Activated CD4-positive, alpha-beta memory T cell treated with anti-CD3 and anti-CD28 coated beads for 36 hours (primary cell): Measurements from ENCODE around the gene CALHM6. TPM values are rescaled to one million over a fixed set of nuclear protein-coding genes. Genes with fewer than 3 reads are reported as not detected.
"Not testable (repeated sequence)": the region's sequence is repeated elsewhere in the genome, so short reads cannot be mapped to it uniquely, and the experiment has no call there.

Source experiments
- CTCF ChIA-PET: fragments of 350-600 bp; sonication (Branson Sonifier 250); formaldehyde crosslinking; loops from one replicate; lab custom pipeline; 2021; ENCODE audit warnings: antibody characterized with exemption, inconsistent platforms; lab: Charles Lee
- POLR2A ChIA-PET: fragments of 350-600 bp; sonication (Branson Sonifier 250); formaldehyde crosslinking; loops from one replicate; lab custom pipeline; 2021; ENCODE audit warnings: antibody characterized with exemption; lab: Charles Lee
- DNase-seq: peaks from one replicate; pipeline ENCODE4 v3.0.0-alpha.2; 2020
- H3K27ac Mint-ChIP-seq: one replicate; pipeline ENCODE4 v1.8.0; 2021; ENCODE audit warnings: mixed read lengths
- H3K27me3 Mint-ChIP-seq: one replicate; pipeline ENCODE4 v1.8.0; 2021; ENCODE audit warnings: mixed read lengths
- H3K36me3 Mint-ChIP-seq: one replicate; pipeline ENCODE4 v1.8.0; 2021; ENCODE audit warnings: mixed read lengths
- H3K4me1 Mint-ChIP-seq: one replicate; pipeline ENCODE4 v1.8.0; 2021; ENCODE audit warnings: low read depth, mixed read lengths
- H3K4me3 Mint-ChIP-seq: one replicate; pipeline ENCODE4 v1.8.0; 2021; ENCODE audit warnings: mild to moderate bottlenecking, mixed read lengths
- H3K9me3 Mint-ChIP-seq: one replicate; pipeline ENCODE4 v1.8.0; 2021; ENCODE audit warnings: mixed read lengths
- intact Hi-C: fragments of 100-400 bp; cut with micrococcal nuclease; formaldehyde crosslinking; loops from one replicate; pipeline ENCODE4 v1.15.1; 2023
- total RNA-seq, 2 experiments: library from RNA; stranded (reverse); gene quantifications; one replicate each; pipeline ENCODE4 v1.2.3, GENCODE V29; 2021

CALHM6 gene
- total RNA-seq, 2 experiments from 2014 or later = 3.4 to 4.4 TPM

GRCh38 chr6:116485559-116486184 is 24.5 kb downstream of the CALHM6 start:
- H3K27me3 Mint-ChIP-seq = peaks cover 27% of the 10 kb centered on the region
- H3K4me1 Mint-ChIP-seq = no peaks in the 10 kb centered on the region
- DNase-seq = no peak
- ChIA-PET POLR2A (no interaction called here), CTCF (no interaction called here)
- intact Hi-C loops = no loop called here
- no peaks in the 10 kb centered on the region for H3K36me3 Mint-ChIP-seq
- no peak overlapping the region for H3K4me3 Mint-ChIP-seq
- H3K9me3 Mint-ChIP-seq = no peaks in the 10 kb centered on the region
- H3K27ac Mint-ChIP-seq = no peak overlapping the region

DNA sequence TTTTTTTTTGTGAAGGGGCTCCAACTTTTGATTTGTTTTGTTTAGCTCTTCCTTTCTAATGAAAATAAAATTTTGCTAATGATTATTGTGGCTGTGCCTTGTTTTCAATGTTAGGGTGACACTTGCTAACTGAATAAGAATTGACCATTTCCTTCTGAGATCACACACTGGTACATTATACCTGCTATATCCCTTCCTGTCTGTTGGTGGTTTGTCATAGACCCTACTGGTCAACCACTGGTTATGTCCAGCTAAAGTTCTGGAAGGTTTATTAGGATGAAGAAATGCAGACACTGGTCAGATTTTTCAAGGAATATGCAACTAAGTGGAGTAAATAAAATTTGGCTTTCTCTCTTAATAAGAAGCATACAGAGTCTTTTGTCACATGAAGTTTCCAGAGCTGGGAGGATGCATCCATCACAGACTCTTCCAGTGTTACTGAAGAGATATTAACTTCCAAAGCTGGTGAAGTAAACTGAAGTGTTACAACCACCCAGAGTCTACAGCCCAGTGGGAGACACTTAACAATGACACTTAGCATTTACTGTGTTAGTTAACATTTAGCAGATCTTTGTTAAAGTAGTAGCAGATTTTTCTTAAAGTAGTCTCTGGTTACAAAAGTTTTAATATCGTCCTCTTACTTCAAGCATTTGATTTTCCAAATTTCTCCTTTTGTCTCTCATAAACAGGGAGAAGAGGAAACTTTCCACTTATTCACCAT is 30.6 kb downstream of the CALHM6 start:
- no peak for DNase-seq
- H3K36me3 Mint-ChIP-seq = no peaks in the 10 kb centered on the region

GRCh38 chr6:116492331-116493067 is 31.3 kb downstream of the CALHM6 start:
- POLR2A ChIA-PET = no interaction called here
- CTCF ChIA-PET = no interaction called here
- DNase-seq = no peak
- no peaks in the 10 kb centered on the region for H3K36me3 Mint-ChIP-seq
- no peaks in the 10 kb centered on the region for H3K9me3 Mint-ChIP-seq
- H3K4me1 Mint-ChIP-seq = no peaks in the 10 kb centered on the region
- H3K27me3 Mint-ChIP-seq = peaks cover 16% of the 10 kb centered on the region
- H3K27ac Mint-ChIP-seq = no peak overlapping the region
- intact Hi-C loops = no loop called here
- H3K4me3 Mint-ChIP-seq = no peak overlapping the region

More for the DNA sequence above, 30.6 kb downstream of the CALHM6 start:
- ChIA-PET POLR2A (no interaction called here), CTCF (no interaction called here)
- no peaks in the 10 kb centered on the region for H3K9me3 Mint-ChIP-seq
- no peak overlapping the region for H3K27ac Mint-ChIP-seq
- no peaks in the 10 kb centered on the region for H3K4me1 Mint-ChIP-seq
- H3K4me3 Mint-ChIP-seq = no peak overlapping the region
- intact Hi-C loops = no loop called here
- H3K27me3 Mint-ChIP-seq = peaks cover 18% of the 10 kb centered on the region

DNA sequence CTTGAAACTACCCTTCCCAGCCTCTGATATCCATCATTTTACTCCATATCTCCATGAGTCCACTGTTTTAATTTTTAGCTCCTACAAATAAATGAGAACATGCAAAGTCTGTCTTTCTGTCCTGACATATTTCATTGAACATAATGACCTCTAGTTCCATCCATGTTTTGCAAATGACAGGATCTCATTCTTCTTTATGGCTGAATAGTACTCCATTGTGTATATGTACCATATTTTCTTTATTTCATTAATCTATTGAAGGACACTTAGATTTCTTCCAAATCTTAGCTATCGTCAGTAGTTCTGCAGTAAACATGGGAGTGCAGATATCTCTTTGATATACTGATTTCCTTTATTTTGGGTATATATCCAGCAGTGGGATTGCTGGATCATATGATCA is 34.0 kb downstream of the CALHM6 start:
- peaks cover 15% of the 10 kb centered on the region for H3K27me3 Mint-ChIP-seq
- H3K27ac Mint-ChIP-seq, H3K36me3 Mint-ChIP-seq, DNase-seq, H3K4me1 Mint-ChIP-seq, POLR2A ChIA-PET, H3K4me3 Mint-ChIP-seq, intact Hi-C loops, CTCF ChIA-PET, H3K9me3 Mint-ChIP-seq: not testable (repeated sequence)

GRCh38 chr6:116497113-116497676 is 36.0 kb downstream of the CALHM6 start:
- peaks cover 20% of the 10 kb centered on the region for H3K27me3 Mint-ChIP-seq
- ChIA-PET POLR2A (no interaction called here), CTCF (interaction anchor here (0.6 to 3.1 kb wide), 3 partner anchors 37 to 229 kb away, joined by 3 to 11 read pairs (median 6); no protein-coding TSS in a partner anchor)
- no peak overlapping the region for H3K27ac Mint-ChIP-seq
- no peak for DNase-seq
- H3K36me3 Mint-ChIP-seq = no peaks in the 10 kb centered on the region
- H3K4me3 Mint-ChIP-seq = no peak overlapping the region
- no peaks in the 10 kb centered on the region for H3K9me3 Mint-ChIP-seq
- peaks cover 2% of the 10 kb centered on the region for H3K4me1 Mint-ChIP-seq
- intact Hi-C loops = no loop called here

DNA sequence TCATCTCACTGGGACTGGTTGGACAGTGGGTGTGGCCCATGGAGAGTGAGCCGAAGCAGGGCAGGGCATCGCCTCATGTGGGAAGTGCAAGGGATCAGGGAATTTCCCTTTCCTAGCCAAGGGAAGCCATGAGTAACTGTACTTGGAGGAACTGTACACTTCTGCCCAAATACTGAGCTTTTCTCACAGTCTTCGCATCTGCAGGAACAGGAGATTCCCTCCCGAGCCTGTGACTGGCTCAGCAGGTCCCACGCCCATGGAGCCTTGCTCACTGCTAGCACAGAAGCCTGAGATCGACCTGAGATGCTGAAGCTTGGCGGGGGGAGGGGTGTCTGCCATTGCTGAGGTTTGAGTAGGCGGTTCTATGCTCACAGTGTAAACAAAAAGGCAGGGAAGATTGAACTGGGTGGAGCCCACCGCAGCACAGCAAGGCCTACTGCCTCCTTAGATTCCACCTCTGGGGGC is 39.8 kb downstream of the CALHM6 start:
- DNase-seq = no peak
- CTCF ChIA-PET = interaction anchor here (1.1 kb wide), 1 partner anchor 14 kb away, joined by 3 read pairs; no protein-coding TSS in a partner anchor
- intact Hi-C loops = no loop called here
- no peaks in the 10 kb centered on the region for H3K9me3 Mint-ChIP-seq
- H3K4me1 Mint-ChIP-seq = peaks cover 2% of the 10 kb centered on the region
- peaks cover 36% of the 10 kb centered on the region for H3K27me3 Mint-ChIP-seq
- H3K36me3 Mint-ChIP-seq = no peaks in the 10 kb centered on the region
- H3K4me3 Mint-ChIP-seq = no peak overlapping the region
- H3K27ac Mint-ChIP-seq = no peak overlapping the region
- POLR2A ChIA-PET = no interaction called here

- peaks cover 22% of the 10 kb centered on the region for H3K27me3 Mint-ChIP-seq
- H3K27ac Mint-ChIP-seq = no peak overlapping the region
- no peaks in the 10 kb centered on the region for H3K4me1 Mint-ChIP-seq
- no peak overlapping the region for H3K4me3 Mint-ChIP-seq
- CTCF ChIA-PET = interaction anchor here (0.5 kb wide), 1 partner anchor 31 kb away, joined by 4 read pairs; no protein-coding TSS in a partner anchor
- POLR2A ChIA-PET = no interaction called here
- intact Hi-C loops = no loop called here
- no peak for DNase-seq
- peaks cover 11% of the 10 kb centered on the region for H3K9me3 Mint-ChIP-seq
- no peaks in the 10 kb centered on the region for H3K36me3 Mint-ChIP-seq
Measured at GRCh38 chr6:116507324-116507723, 46.1 kb downstream of the CALHM6 start.

DNA sequence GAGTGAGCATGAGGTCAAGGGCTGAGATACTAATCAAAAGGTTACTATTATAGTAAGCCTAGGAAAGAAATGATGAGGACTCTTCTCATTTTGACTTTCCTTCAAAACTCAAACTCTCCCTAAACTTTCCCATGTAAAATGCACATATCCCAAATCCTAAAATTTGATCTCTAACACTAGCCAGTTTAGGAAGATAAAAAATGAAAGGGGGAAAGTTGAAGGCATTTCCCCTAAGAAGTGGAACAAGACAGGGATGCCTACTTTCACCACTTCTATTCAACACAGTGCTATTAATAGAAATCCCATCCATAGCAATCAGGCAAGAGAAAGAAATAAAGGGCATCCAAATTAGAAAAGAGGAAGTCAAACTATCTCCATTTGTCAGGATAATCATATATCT is 47.4 kb downstream of the CALHM6 start:
- no peak for DNase-seq
- H3K27me3 Mint-ChIP-seq = peaks cover 11% of the 10 kb centered on the region
- intact Hi-C loops = no loop called here
- no peaks in the 10 kb centered on the region for H3K4me1 Mint-ChIP-seq
- no peak overlapping the region for H3K27ac Mint-ChIP-seq
- ChIA-PET CTCF (no interaction called here), POLR2A (interaction anchor here (0.7 kb wide), 1 partner anchor 63 kb away, joined by 3 read pairs; no protein-coding TSS in a partner anchor)
- no peak overlapping the region for H3K4me3 Mint-ChIP-seq
- H3K9me3 Mint-ChIP-seq = peaks cover 11% of the 10 kb centered on the region
- no peaks in the 10 kb centered on the region for H3K36me3 Mint-ChIP-seq

GRCh38 chr6:116511424-116512110 is 50.4 kb downstream of the CALHM6 start, which contains the start of gene CALHM5:
Gene CALHM5 (plus strand): TSS chr6:116511639. CDS start chr6:116511697, 58 bp downstream.
- no peak within 1 kb of the TSS for H3K27ac Mint-ChIP-seq
- no peaks in the 10 kb centered on the region for H3K4me1 Mint-ChIP-seq
- H3K36me3 Mint-ChIP-seq = no peaks in the 10 kb centered on the region
- ChIA-PET POLR2A (no interaction called here), CTCF (interaction anchor here (1.9 kb wide), 1 partner anchor 224 kb away, joined by 8 read pairs; no protein-coding TSS in a partner anchor)
- intact Hi-C loops = no loop called here
- no peak for DNase-seq
- no peak within 1 kb of the TSS for H3K4me3 Mint-ChIP-seq
- H3K9me3 Mint-ChIP-seq = peaks cover 11% of the 10 kb centered on the region
- peaks cover 2% of the 10 kb centered on the region for H3K27me3 Mint-ChIP-seq

DNA sequence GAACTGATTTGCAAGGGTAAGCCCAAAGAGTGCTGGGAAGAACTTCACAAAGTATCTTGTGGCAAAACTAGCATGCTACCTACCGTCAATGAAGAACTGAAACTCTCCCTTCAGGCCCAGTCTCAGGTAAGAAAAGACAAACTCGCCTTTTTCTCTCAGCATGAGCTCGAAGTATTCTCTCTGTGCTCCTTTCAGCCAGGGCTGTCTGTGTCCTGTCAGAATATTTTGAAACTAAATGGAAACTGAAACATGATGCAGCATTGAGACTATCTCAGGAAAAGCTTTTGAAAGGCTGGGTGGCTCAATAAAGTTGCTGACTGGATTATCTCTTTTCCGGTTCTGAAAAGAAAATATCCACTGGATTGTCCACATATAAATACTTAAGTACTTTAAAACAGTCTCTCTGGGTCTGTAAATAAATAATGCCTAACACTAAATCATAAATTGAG is 51.0 kb downstream of the CALHM6 start:
- CTCF ChIA-PET = interaction anchor here (1.9 kb wide), 1 partner anchor 224 kb away, joined by 8 read pairs; no protein-coding TSS in a partner anchor
- Mint-ChIP-seq H3K9me3 (peaks cover 11% of the 10 kb centered on the region), H3K27ac (no peak overlapping the region), H3K4me1 (no peaks in the 10 kb centered on the region), H3K4me3 (no peak overlapping the region), H3K36me3 (no peaks in the 10 kb centered on the region), H3K27me3 (peaks cover 2% of the 10 kb centered on the region)
- POLR2A ChIA-PET = no interaction called here
- DNase-seq = no peak
- intact Hi-C loops = no loop called here

- intact Hi-C loops = no loop called here
- ChIA-PET POLR2A (no interaction called here), CTCF (no interaction called here)
- Mint-ChIP-seq H3K4me1 (no peaks in the 10 kb centered on the region), H3K9me3 (peaks cover 11% of the 10 kb centered on the region), H3K36me3 (no peaks in the 10 kb centered on the region), H3K27ac (no peak overlapping the region), H3K27me3 (peaks cover 2% of the 10 kb centered on the region), H3K4me3 (no peak overlapping the region)
- no peak for DNase-seq
Measured at GRCh38 chr6:116512734-116513133, 51.6 kb downstream of the CALHM6 start.
